ENCODE data around the gene PLAC8L1. TPM values are rescaled to one million over a fixed set of nuclear protein-coding genes. Genes with fewer than 3 reads are reported as not detected.

PLAC8L1 gene
- total RNA-seq, 6 experiments from 2014 or later = not detected

- peak; percentile 63 to 90 (median 82) for ATAC-seq
Observed at GRCh38 chr5:146039420-146039819, 66.0 kb downstream of the PLAC8L1 start.

GRCh38 chr5:146034605-146035004 is 70.8 kb downstream of the PLAC8L1 start:
- Histone ChIP-seq H3K4me1 (peaks cover 0 to 4% (median 2%) of the 10 kb centered on the region in 4 donors), H3K27me3 (no peaks in the 10 kb centered on the region), H3K9me3 (no peaks in the 10 kb centered on the region), H3K4me3 (no peak overlapping the region), H3K36me3 (no peaks in the 10 kb centered on the region), H3K27ac (no peak overlapping the region)
- 70% methylated on average over 3 of the region's 4 CpGs for WGBS (ENCODE audit: insufficient coverage, low coverage, low lambda C conversion rate, missing lambda C conversion rate)
- intact Hi-C loops (cut with DNase I) = no loop called here
- no peak for TF ChIP-seq CTCF (IDR thresholded peaks at IDR 0.05)
- TF ChIP-seq POLR2A (IDR thresholded peaks at IDR 0.05) = no peak
- DNase-seq (no peak), ATAC-seq (no peak)

More at GRCh38 chr5:146039420-146039819, 66.0 kb downstream of the PLAC8L1 start:
- Histone ChIP-seq H3K9me3 (no peaks in the 10 kb centered on the region), H3K4me3 (no peak overlapping the region), H3K27ac (no peak overlapping the region), H3K27me3 (no peaks in the 10 kb centered on the region), H3K4me1 (peaks cover 0 to 18% (median 4%) of the 10 kb centered on the region in 4 donors), H3K36me3 (no peaks in the 10 kb centered on the region)
- intact Hi-C loops (cut with DNase I) = no loop called here
- 53% methylated on average over 3 of the region's 3 CpGs for WGBS (ENCODE audit: insufficient coverage, low coverage, low lambda C conversion rate, missing lambda C conversion rate)
- TF ChIP-seq POLR2A (IDR thresholded peaks at IDR 0.05) (no peak), CTCF (IDR thresholded peaks at IDR 0.05) (no peak)
- DNase-seq = no peak

Small RNA genes within 50 kb of the gene (small RNA-seq; reads per million reads assigned to genes)
- gene AC091959.1 = 0 reads per million in 2 experiments

Other genes with a start within 250 kb of the PLAC8L1 start
- not detected for gene GRXCR2, start 232.6 kb downstream of the PLAC8L1 start, total RNA-seq
- 10 to 100 TPM in 2 of 6 experiments, 1 to 10 TPM in 4; 2.7 to 20.6 (median 5.8) TPM for gene SH3RF2, start 169.0 kb downstream of the PLAC8L1 start, total RNA-seq
- gene LARS1, start 77.1 kb upstream of the PLAC8L1 start, total RNA-seq = 10 to 100 TPM; 17.6 to 35.3 (median 27.6) TPM
- 10 to 100 TPM in 3 of 6 experiments, 1 to 10 TPM in 3; 5.8 to 14.1 (median 9.8) TPM for gene RBM27, start 98.0 kb upstream of the PLAC8L1 start, total RNA-seq
- under 1 TPM in 1 of 6 experiments, not detected in 5; 0.31 TPM for gene POU4F3, start 233.3 kb upstream of the PLAC8L1 start, total RNA-seq